EH (cell line): ENCODE measurements around the gene MACROD2.

ENCODE experiments used
- DNase-seq: peaks from one replicate; pipeline ENCODE4 v3.0.0-alpha.2; 2015; ENCODE audit warnings: low read depth

MACROD2 gene

GRCh38 chr20:15593081-15593480, 1597.8 kb downstream of the MACROD2 start:
- DNase-seq = no peak

DNA sequence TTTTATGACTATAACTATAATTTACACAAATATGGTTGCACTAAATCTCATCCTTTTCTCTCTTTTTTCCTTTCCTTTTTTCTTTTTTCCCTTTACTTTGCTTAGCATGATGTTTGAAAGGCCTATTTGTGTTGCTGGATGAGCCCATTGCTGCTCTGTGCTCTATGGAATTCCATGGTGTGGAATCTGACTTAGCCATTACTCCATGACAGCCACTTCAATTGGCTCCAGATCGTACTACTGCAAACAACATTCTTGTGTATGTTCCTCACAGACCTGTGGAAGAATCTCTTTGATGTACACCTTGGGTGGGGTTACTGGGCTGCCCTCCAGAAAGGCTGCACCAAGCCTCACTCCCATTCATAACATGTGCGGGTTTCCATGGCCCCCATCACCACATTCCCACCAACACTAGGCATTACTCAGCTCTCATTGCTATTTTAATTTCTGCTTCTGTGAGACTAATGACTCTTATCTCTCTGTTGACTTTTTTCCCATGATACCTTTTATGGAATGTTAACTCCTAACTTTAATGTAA, 1598.9 kb downstream of the MACROD2 start:
- no peak for DNase-seq

GRCh38 chr20:15596220-15596890, 1601.0 kb downstream of the MACROD2 start:
- DNase-seq = peak; percentile 7

GRCh38 chr20:15597306-15597705, 1602.0 kb downstream of the MACROD2 start:
- DNase-seq = no peak

DNA sequence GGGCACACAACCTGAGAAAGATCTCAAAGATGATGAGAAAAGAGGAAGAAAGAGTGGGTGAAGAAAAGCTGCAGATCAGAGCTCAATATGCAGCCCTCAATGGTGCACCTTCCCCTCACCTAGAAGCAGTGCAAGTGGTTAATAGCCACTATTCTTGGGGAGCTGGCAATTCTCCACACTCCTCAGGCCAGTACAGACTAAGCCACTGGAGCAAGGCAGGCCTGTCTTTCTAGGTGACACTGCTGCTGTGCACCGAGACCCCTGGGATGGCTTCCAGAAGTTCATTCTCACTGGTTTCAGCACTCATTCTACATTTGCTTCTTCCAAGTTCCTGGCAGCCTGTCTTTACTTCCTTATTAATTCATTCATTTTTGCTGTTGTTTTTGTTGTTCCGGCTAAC, 1604.6 kb downstream of the MACROD2 start:
- no peak for DNase-seq

GRCh38 chr20:15600565-15600964, 1605.2 kb downstream of the MACROD2 start:
- no peak for DNase-seq

GRCh38 chr20:15603506-15603905, 1608.2 kb downstream of the MACROD2 start:
- no peak for DNase-seq

DNA sequence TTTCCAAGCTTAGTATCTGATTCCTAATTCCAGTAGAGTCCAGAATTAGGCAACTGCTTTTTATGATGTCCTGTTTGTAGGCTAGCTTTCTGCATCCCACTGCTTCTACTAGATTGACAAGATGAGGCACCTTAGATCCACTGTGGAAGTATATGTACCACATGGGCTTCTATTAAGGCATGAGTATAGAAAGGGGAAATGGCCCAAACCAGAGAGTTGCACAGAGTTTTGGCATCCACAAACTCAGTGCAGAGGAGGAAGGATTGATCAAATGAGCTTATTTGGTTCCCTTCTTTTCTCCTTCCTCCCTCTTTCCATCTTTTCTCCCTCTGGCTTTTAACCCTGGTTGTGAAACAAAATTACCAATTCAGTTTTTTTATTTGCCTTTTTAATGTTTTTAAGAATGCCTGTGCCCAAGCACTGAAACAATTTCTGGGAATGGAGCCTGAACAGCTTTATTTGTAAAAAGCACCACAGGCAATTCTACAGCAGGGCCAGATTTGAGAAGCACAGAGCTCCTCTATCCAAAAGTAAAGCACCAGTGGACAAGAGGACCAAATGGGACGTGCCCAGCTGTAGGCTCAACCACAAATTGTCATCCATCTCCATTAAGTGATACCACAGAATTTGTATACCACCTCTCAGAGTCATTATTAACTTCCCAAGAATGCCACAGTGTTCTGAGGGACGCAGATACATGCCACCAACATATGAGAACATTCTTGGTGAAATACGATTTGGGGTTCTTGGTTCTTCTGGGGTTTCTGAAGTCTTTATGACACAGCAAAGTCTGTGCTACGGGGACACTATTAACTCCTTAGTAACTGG, 1608.9 kb downstream of the MACROD2 start:
- DNase-seq = no peak

GRCh38 chr20:15609921-15610320, 1614.6 kb downstream of the MACROD2 start:
- DNase-seq = no peak

- no peak for DNase-seq
Observed at GRCh38 chr20:15610787-15611186, 1615.5 kb downstream of the MACROD2 start.

DNA sequence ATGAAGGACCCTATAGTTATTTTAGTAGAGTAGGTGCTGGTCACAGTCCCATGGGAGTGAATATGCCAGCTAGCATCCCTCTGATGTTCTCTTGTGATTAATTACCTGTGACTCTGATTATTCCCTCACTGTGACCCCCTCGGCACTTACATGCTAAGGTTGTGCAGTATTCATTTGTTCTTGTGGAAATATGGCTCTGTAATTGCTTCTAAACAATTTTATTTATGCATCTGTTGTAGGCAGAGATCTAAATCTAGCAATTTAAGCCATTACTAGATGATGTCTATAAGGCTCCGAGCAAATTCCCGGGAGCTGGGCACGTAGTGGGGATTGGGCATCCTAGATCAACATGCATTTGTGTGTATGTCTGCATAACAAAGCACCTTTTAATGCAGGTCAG, 1616.2 kb downstream of the MACROD2 start:
- DNase-seq = no peak

GRCh38 chr20:15612198-15612597, 1616.9 kb downstream of the MACROD2 start:
- DNase-seq = no peak

DNA sequence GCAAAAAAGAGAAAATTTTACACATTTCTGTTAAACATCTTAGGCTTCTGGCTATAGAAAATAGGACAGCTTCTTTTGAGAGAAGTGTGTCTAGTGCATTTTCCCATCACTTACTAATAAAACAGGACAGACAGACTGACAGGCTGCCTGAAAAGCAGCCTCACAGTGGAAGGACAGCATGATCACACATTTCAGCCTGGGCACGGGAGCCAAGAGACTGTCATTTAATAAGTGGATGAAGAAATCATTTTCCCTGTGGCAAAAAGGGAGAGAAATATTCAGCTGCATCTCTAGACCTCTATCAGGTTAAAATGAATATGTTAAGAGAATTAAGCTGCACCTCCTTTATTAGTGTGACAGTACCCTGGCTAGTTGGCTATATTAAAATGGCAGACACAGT, 1617.5 kb downstream of the MACROD2 start:
- DNase-seq = no peak

GRCh38 chr20:15613530-15613929, 1618.2 kb downstream of the MACROD2 start:
- no peak for DNase-seq

DNA sequence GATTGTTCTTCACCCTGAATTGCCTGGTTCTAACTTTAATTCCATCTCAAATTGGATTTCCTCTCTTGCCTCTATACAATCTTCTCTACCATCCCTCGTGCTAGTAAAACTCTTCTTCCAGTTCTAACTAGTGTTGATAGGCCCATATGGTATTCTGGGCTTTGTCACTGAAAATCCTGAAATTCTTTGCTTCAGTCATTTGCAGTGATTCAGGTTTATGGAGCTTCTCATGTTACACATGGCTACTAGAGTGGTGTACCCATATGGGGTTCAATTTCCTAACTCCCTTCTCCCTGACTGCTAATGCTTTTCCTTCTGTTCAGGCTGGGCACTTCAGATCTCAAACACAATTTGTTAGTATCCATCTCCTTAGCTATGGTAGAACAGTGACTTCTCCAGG, 1621.3 kb downstream of the MACROD2 start:
- DNase-seq = peak; percentile 68

DNA sequence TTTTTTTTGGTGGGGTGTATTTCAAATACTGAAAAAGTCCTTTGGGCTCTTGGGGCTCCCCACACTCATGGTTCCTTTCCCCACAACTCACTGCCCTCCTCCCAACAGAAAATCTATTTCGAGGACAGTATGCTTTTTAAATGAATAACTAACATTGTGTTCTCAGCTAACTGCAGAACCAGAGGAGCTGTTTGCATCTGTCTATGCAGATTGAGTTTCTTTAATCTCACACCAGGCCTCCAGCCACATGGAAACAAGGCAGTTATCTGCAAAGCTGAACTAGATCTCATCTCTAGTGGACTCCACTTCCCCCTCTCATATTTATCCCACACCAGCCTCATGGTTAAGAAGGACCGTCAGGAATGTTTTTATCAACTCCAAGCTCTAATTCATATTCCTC, 1622.8 kb downstream of the MACROD2 start:
- no peak for DNase-seq

DNA sequence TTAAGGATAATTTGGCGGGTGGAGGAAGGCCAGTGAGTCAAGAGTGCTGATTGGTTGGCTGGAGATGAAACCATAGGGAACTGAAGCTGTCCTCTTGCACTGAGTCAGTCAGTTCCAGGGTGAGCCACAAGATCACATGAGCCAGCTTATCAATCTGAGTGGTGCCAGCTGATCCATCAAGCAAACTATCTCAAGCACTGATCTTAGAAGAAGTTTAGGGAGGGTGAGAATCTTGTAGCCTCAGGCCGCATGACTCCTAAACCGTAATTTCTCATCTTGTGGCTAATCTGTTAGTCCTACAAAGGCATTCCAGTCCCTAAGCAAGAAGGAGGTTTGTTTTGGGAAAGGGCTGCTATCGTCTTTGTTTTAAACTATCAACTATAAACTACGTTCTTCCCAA, 1623.6 kb downstream of the MACROD2 start:
- peak; percentile 60 for DNase-seq

GRCh38 chr20:15619341-15619740, 1624.0 kb downstream of the MACROD2 start:
- peak; percentile 11 for DNase-seq

GRCh38 chr20:15619816-15620215, 1624.5 kb downstream of the MACROD2 start:
- peak; percentile 44 for DNase-seq

DNA sequence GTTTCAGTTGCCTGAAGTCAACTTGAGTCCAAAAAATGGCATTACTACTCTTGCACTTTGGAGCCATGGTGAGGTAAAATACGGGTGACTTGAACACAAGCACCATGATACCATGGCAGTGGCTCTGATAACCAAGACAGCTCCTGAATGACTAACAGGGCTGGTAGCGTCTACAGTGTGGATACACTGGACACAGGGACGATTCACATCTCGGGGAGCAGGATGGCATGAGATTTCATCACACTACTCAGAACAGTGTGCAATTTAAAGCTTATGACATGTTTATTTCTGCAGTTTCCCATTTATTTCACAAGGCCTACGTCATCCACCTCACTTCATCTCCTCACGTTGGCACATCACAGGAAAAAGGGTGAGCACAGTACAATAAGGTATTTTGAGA, 1627.1 kb downstream of the MACROD2 start:
- no peak for DNase-seq

DNA sequence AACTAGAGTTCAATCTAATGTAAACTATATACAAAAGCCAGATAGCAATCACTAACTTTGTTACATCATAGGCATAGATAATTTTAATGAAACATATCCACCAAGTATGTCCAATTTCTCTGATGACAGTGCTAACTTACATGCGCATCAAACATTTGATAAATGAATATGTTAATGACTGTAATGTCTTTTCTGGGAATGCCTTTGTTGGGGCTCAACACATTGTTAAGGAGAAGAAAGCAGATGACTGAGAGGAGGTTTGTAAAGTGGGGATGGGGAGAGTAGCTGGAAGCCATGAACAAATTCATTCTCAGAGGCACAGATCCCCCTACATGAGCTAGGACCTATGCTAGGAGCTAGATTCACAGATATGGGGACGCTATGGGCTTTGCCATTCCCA, 1627.9 kb downstream of the MACROD2 start:
- no peak for DNase-seq

DNA sequence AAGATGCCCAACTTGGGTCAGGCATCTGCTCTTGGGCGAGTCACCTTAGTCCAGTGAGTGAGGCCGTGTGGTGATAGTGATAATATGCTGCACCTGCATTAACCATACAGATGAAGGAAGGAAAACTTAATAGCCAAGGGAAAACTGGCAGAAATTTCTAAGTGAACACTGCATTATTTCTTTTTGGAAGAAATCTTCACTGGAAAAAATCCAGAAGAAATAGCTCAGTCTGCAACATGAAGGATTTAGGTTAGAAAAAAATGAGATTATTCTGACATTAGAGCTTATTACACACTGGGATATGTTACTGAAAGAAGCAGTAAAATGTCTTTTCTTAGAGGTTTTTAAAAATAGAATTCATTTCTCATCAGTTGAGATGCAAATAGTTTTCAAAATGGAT, 1630.7 kb downstream of the MACROD2 start:
- DNase-seq = no peak

DNA sequence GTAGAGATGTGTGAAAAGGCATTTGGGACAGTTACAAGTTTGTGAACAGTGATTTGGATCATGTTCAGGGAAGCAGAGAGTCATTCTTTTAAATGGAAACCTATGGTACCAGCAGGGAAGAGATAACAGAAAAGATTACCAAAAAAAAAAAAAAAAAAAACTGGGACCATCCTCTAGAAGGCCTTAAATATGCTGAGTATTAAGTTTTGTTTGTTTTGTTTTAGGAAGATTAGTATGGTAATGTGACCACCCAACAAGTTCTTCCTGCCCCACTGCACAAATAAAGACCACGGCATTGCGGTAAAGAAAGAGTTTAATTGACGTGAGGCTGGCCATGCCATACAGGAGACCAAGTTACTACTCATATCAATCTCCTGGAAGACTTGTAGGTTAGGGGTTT, 1631.8 kb downstream of the MACROD2 start:
- DNase-seq = no peak
